IMR-90 (cell line): Measurements from ENCODE around the gene OPCML.
A peak's percentile ranks its signal among the peaks of the same experiment; 100 is the strongest.

ENCODE experiments used
- CEBPB ChIP-seq: IDR thresholded peaks from 2 replicates; pipeline ENCODE4 v1.6.1; 2012; ENCODE audit warnings: low read depth, low read length, improper control_type of control experiment
- CTCF ChIP-seq: conservative IDR thresholded peaks from 2 replicates; pipeline ENCODE4 v1.5.1; 2012; ENCODE audit warnings: mild to moderate bottlenecking, low read depth, low read length, improper control_type of control experiment
- ELK1 ChIP-seq: fragments of 150-350 bp; IDR thresholded peaks from 2 replicates; pipeline ENCODE4 v1.6.1; 2016; ENCODE audit warnings: low read depth, mild to moderate bottlenecking, low read length, moderate library complexity, borderline replicate concordance
- FOS ChIP-seq: fragments of 150-350 bp; IDR thresholded peaks from 2 replicates; pipeline ENCODE4 v1.6.1; 2016; ENCODE audit warnings: low read depth, low read length
- MAFK ChIP-seq: IDR thresholded peaks from 2 replicates; pipeline ENCODE4 v1.6.1; 2012; ENCODE audit warnings: low read depth, low read length, improper control_type of control experiment
- MAZ ChIP-seq: IDR thresholded peaks from 2 replicates; pipeline ENCODE4 v1.6.1; 2012; ENCODE audit warnings: low read depth, mild to moderate bottlenecking, low read length, improper control_type of control experiment, moderate library complexity, borderline replicate concordance
- MXI1 ChIP-seq: IDR thresholded peaks from 2 replicates; pipeline ENCODE4 v1.6.1; 2012; ENCODE audit warnings: low read depth, mild to moderate bottlenecking, low read length, moderate library complexity, borderline replicate concordance
- NFE2L2 ChIP-seq: fragments of 150-350 bp; IDR thresholded peaks from 2 replicates; pipeline ENCODE4 v1.6.1; 2016; ENCODE audit warnings: low read depth, mild to moderate bottlenecking, low read length
- POLR2A ChIP-seq: IDR thresholded peaks from 2 replicates; pipeline ENCODE4 v1.6.1; 2012; ENCODE audit warnings: mild to moderate bottlenecking, low read depth, low read length
- RCOR1 ChIP-seq: IDR thresholded peaks from 2 replicates; pipeline ENCODE4 v1.6.1; 2012; ENCODE audit warnings: mild to moderate bottlenecking, low read length, improper control_type of control experiment; ENCODE audit not compliant: insufficient replicate concordance
- RFX5 ChIP-seq: IDR thresholded peaks from 2 replicates; pipeline ENCODE4 v1.8.0; 2012; ENCODE audit warnings: low read depth, mild to moderate bottlenecking, low read length, moderate library complexity
- SMC3 ChIP-seq: fragments of 150-350 bp; IDR thresholded peaks from 2 replicates; pipeline ENCODE4 v1.6.1; 2016; ENCODE audit warnings: low read depth, mild to moderate bottlenecking, antibody characterized with exemption, low read length, moderate library complexity
- USF2 ChIP-seq: fragments of 150-350 bp; IDR thresholded peaks from 2 replicates; pipeline ENCODE4 v1.6.1; 2017; ENCODE audit warnings: mild to moderate bottlenecking, antibody characterized with exemption, low read length, low read depth

GRCh38 chr11:132410383-132410782, 1121.9 kb downstream of the OPCML start:
- TF ChIP-seq CTCF = no peak
- TF ChIP-seq RCOR1 = no peak
- no peak for TF ChIP-seq ELK1
- TF ChIP-seq POLR2A = no peak
- TF ChIP-seq RFX5 = no peak
- no peak for TF ChIP-seq FOS
- no peak for TF ChIP-seq NFE2L2
- no peak for TF ChIP-seq CEBPB
- no peak for TF ChIP-seq USF2
- TF ChIP-seq SMC3 = no peak
- no peak for TF ChIP-seq MAZ
- TF ChIP-seq MAFK = peak; percentile 78
- no peak for TF ChIP-seq MXI1
